OCI-LY7 (cell line): ENCODE results near the gene PHACTR1. TPM values are rescaled to one million over a fixed set of nuclear protein-coding genes. Genes with fewer than 3 reads are reported as not detected.

Source experiments
- BruUV-seq: library from RNA; stranded (reverse); fragments of 400-500 nt; replicated peaks from 2 replicates; lab custom pipeline; 2021; lab: Mats Ljungman, UMichigan
- CTCF ChIA-PET: fragments of 300-600 bp; sonication (Branson Sonifier 250); formaldehyde crosslinking; loops from one replicate; lab custom pipeline; 2022; ENCODE audit warnings: antibody characterized with exemption; ENCODE audit not compliant: unreplicated experiment; lab: Charles Lee
- POLR2A ChIA-PET: fragments of 300-600 bp; sonication (Branson Sonifier 250); formaldehyde crosslinking; loops from one replicate; lab custom pipeline; 2022; ENCODE audit warnings: antibody characterized with exemption; lab: Charles Lee
- DNase-seq: peaks from one replicate; pipeline ENCODE4 v3.0.0-alpha.2; 2015; ENCODE audit warnings: low spot score
- H2AFZ ChIP-seq: fragments of 200-600 bp; sonication (generic), shearing (Covaris generic); 2 replicates; pipeline ENCODE4 v1.6.1; 2014; ENCODE audit warnings: mild to moderate bottlenecking, antibody characterized with exemption, low read length, moderate library complexity
- H3K27ac ChIP-seq: fragments of 200-600 bp; sonication (generic); 2 replicates; pipeline ENCODE4 v1.5.1; 2014; ENCODE audit warnings: mixed run types, low read depth, mild to moderate bottlenecking, moderate library complexity, low read length, inconsistent platforms; ENCODE audit not compliant: poor library complexity, severe bottlenecking
- H3K36me3 ChIP-seq: fragments of 200-600 bp; sonication (generic); 2 replicates; pipeline ENCODE4 v1.6.1; 2014; ENCODE audit warnings: mild to moderate bottlenecking, antibody characterized with exemption, low read length, moderate library complexity, mixed read lengths; ENCODE audit not compliant: insufficient read depth
- H3K4me1 ChIP-seq: fragments of 200-600 bp; sonication (generic); 2 replicates; pipeline ENCODE4 v1.5.1; 2014; ENCODE audit warnings: mild to moderate bottlenecking, low read length; ENCODE audit not compliant: insufficient read depth, poor library complexity, severe bottlenecking
- H3K4me2 ChIP-seq: fragments of 200-600 bp; sonication (generic); 2 replicates; pipeline ENCODE4 v1.6.1; 2014; ENCODE audit warnings: mild to moderate bottlenecking, low read length
- H3K4me3 ChIP-seq: fragments of 200-600 bp; sonication (generic); 2 replicates; pipeline ENCODE4 v1.5.1; 2014; ENCODE audit warnings: mild to moderate bottlenecking, low read depth, low read length; ENCODE audit not compliant: poor library complexity, severe bottlenecking
- H3K79me2 ChIP-seq: fragments of 200-600 bp; sonication (generic); 2 replicates; pipeline ENCODE4 v1.6.1; 2016; ENCODE audit warnings: low read depth, mild to moderate bottlenecking, low read length, moderate library complexity, mixed read lengths; ENCODE audit not compliant: insufficient read depth
- H3K9me2 ChIP-seq: fragments of 200-600 bp; sonication (generic); 2 replicates; pipeline ENCODE4 v1.6.1; 2016; ENCODE audit warnings: mild to moderate bottlenecking, low read length, mixed read lengths; ENCODE audit not compliant: insufficient read depth
- H3K9me3 ChIP-seq: fragments of 200-600 bp; sonication (generic); 2 replicates; pipeline ENCODE4 v1.6.1; 2014; ENCODE audit warnings: mild to moderate bottlenecking, mixed run types, low read length, mixed read lengths
- H4K20me1 ChIP-seq: fragments of 200-600 bp; sonication (generic); 2 replicates; pipeline ENCODE4 v1.6.1; 2014; ENCODE audit warnings: mild to moderate bottlenecking, antibody characterized with exemption, low read length, moderate library complexity, mixed read lengths; ENCODE audit not compliant: insufficient read depth
- CTCF ChIP-seq: fragments of 200-600 bp; sonication (generic); conservative IDR thresholded peaks from 2 replicates; pipeline ENCODE4 v1.5.1; 2014; ENCODE audit warnings: mild to moderate bottlenecking, antibody characterized with exemption, low read length, moderate library complexity, mixed read lengths
- EZH2phosphoT487 ChIP-seq: fragments of 200-600 bp; sonication (generic); IDR thresholded peaks from 2 replicates; pipeline ENCODE4 v1.6.1; 2018; ENCODE audit warnings: low read depth, borderline replicate concordance, mild to moderate bottlenecking, mixed run types, antibody characterized with exemption, low read length, moderate library complexity, mixed read lengths
- intact Hi-C: fragments of 100-400 bp; cut with micrococcal nuclease; formaldehyde crosslinking; loops from one replicate; pipeline ENCODE4 v1.10.0; 2022; ENCODE audit not compliant: unreplicated experiment
- total RNA-seq, 2 experiments: library from RNA; depleted of rRNA in 1 of 2; stranded (reverse); fragments of >200 nt in 1 of 2; shearing (Covaris generic) in 1 of 2; gene quantifications; 2 replicates each; pipeline ENCODE4 v1.2.3, GENCODE V29; 2014 to 2022

The PHACTR1 gene
- total RNA-seq, 2 experiments from 2014 or later: 25.1 to 46.6 TPM

GRCh38 chr6:13273931-13274706 is 557.6 kb downstream of the PHACTR1 start:
- peaks cover 62% of the 10 kb centered on the region for H3K4me1 ChIP-seq
- no peak for TF ChIP-seq EZH2phosphoT487
- TF ChIP-seq CTCF: no peak
- H3K4me2 ChIP-seq: peak overlapping the region; percentile 85
- DNase-seq: no peak
- peaks cover 36% of the 10 kb centered on the region; the same call in 1 of the 2 replicates for H3K79me2 ChIP-seq
- H3K9me3 ChIP-seq: no peaks in the 10 kb centered on the region
- peaks cover 8% of the 10 kb centered on the region; the same call in 1 of the 2 replicates for H3K36me3 ChIP-seq
- no TSS peak for BruUV-seq
- peak overlapping the region; percentile 46 for H3K27ac ChIP-seq
- intact Hi-C loops: loop anchor here (1.0 to 5.0 kb wide), 5 partner anchors 13 to 183 kb away; partner anchors contain the start of gene TBC1D7
- H3K4me3 ChIP-seq: peak overlapping the region; percentile 71
- H3K9me2 ChIP-seq: no peaks in the 10 kb centered on the region
- no peaks in the 10 kb centered on the region for H4K20me1 ChIP-seq
- POLR2A ChIA-PET: interaction anchor here (0.6 to 2.5 kb wide), 13 partner anchors 9 to 792 kb away, joined by 3 to 24 read pairs (median 5); partner anchors contain the start of gene TBC1D7
- peak overlapping the region; percentile 78; the same call in 1 of the 2 replicates for H2AFZ ChIP-seq
- CTCF ChIA-PET: no interaction called here

- Histone ChIP-seq H3K4me3 (peak overlapping the region; percentile 71), H3K9me3 (no peaks in the 10 kb centered on the region), H3K4me1 (peaks cover 56% of the 10 kb centered on the region), H3K9me2 (no peaks in the 10 kb centered on the region), H2AFZ (peak overlapping the region; percentile 78; the same call in 1 of the 2 replicates), H3K36me3 (peaks cover 14% of the 10 kb centered on the region; the same call in 1 of the 2 replicates), H4K20me1 (no peaks in the 10 kb centered on the region), H3K79me2 (peaks cover 36% of the 10 kb centered on the region; the same call in 1 of the 2 replicates), H3K4me2 (peak overlapping the region; percentile 85), H3K27ac (peak overlapping the region; percentile 46)
- intact Hi-C loops: loop anchor here (1.0 to 5.0 kb wide), 3 partner anchors 14 to 182 kb away; no protein-coding TSS in a partner anchor
- ChIA-PET CTCF (interaction anchor here (0.8 kb wide), 1 partner anchor 10 kb away, joined by 3 read pairs; no protein-coding TSS in a partner anchor), POLR2A (interaction anchor here (0.6 to 2.5 kb wide), 12 partner anchors 8 to 250 kb away, joined by 3 to 24 read pairs (median 5); partner anchors contain the start of gene TBC1D7)
- no peak for DNase-seq
- no TSS peak for BruUV-seq
- TF ChIP-seq EZH2phosphoT487 (no peak), CTCF (no peak)
Measured at GRCh38 chr6:13274707-13275434, 558.3 kb downstream of the PHACTR1 start.
